Neuron (in vitro differentiated cells): Measurements from ENCODE around the gene CLDN3.
"Not testable (repeated sequence)": the region's sequence is repeated elsewhere in the genome, so short reads cannot be mapped to it uniquely, and the experiment has no call there.

Source experiments
- H2AFZ ChIP-seq: one replicate; pipeline ENCODE4 v1.6.1; 2013; ENCODE audit warnings: low read depth, mild to moderate bottlenecking, inconsistent platforms, low read length, moderate library complexity
- H3K27me3 ChIP-seq: one replicate; pipeline ENCODE4 v1.6.1; 2013; ENCODE audit warnings: low read length; ENCODE audit not compliant: insufficient read depth
- H3K36me3 ChIP-seq: one replicate; pipeline ENCODE4 v1.6.1; 2013; ENCODE audit warnings: low read length; ENCODE audit not compliant: insufficient read depth
- H3K4me1 ChIP-seq: one replicate; pipeline ENCODE4 v1.6.1; 2013; ENCODE audit warnings: low read length; ENCODE audit not compliant: insufficient read depth
- H3K4me3 ChIP-seq: 2 replicates; pipeline ENCODE4 v1.5.1; 2013; ENCODE audit warnings: mild to moderate bottlenecking, low read length, moderate library complexity
- H3K9me3 ChIP-seq: one replicate; pipeline ENCODE4 v1.6.1; 2013; ENCODE audit warnings: low read length

CLDN3 gene

DNA sequence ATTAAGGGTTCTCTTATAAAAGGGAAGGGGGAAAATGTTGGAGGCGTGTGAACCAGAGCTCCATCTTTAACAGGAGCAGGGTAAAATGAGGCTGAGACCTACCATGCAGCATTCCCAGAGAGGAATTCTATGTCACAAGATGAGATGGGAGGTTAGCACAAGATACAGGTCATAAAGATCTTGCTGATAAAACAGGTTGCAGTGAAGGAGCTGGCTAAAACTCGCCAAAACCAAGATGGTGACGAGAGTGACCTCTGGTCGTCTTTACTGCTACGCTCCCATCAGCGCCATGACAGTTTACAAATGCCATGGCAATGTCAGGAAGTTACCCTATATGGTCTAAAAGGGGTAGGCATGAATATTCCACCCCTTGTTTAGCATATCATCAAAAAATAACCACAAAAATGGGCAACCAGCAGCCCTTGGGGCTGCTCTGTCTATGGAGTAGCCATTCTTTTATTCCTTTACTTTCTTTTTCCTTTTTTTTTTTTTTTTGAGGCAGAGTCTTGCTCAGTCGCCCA is 21.2 kb upstream of the CLDN3 start:
- not testable (repeated sequence) for H2AFZ ChIP-seq, H3K27me3 ChIP-seq, H3K4me3 ChIP-seq, H3K36me3 ChIP-seq, H3K4me1 ChIP-seq, H3K9me3 ChIP-seq

DNA sequence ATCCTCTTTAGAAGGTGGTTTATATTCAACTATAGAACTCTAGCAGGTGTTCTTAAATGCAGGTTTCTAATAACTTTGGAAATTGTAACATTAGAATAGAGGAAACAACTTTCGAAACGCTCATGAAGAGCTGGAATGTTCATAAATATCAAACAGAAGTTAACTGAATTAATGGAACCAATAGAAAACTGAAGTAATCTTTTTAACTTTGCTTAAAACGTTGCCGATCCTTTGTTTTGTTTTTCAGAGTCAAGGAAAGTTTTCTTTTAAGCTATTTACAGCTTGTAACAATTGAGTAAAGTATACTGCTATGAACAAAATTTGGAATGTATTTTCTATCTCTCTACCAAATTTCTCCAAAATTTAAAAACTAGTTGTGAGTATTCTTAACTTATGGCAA is 19.0 kb upstream of the CLDN3 start:
- Histone ChIP-seq H3K9me3 (no peaks in the 10 kb centered on the region), H2AFZ (no peak overlapping the region), H3K4me3 (no peak overlapping the region), H3K36me3 (no peaks in the 10 kb centered on the region), H3K27me3 (no peaks in the 10 kb centered on the region), H3K4me1 (no peaks in the 10 kb centered on the region)

DNA sequence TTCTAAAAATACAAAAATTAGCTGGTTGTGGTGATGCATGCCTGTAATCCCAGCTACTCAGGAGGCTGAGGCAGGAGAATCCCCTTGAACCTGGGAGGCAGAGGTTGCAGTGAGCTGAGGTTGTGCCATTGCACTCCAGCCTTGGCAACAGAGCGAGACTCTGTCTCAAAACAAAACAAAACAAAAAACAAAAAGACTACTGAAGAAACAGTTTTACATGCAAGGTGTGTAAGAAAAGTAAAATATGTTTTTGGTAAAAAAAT is 17.6 kb upstream of the CLDN3 start:
- H3K4me1 ChIP-seq: not testable (repeated sequence)

DNA sequence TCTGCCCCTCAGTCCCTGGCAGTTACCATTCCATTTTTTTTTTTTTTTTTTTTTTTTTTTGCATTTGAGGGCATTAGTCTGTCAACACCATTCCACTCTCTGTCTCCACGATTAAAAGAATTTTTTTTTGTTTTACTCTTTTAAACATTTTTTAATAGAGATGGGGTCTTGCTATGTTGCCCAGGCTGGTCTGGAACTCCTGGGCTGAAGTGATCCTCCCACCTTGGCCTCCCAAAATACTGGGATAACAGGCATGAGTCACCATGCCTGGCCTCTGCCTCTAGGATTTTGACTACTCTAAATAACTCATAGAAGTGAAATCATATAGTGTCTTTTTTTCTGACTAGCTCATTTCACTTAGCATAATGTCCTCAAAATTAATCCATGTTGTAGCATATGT is 16.5 kb upstream of the CLDN3 start:
- H3K27me3 ChIP-seq: no peaks in the 10 kb centered on the region
- no peaks in the 10 kb centered on the region for H3K4me1 ChIP-seq
- H3K4me3 ChIP-seq: no peak overlapping the region
- no peaks in the 10 kb centered on the region for H3K36me3 ChIP-seq
- no peak overlapping the region for H2AFZ ChIP-seq
- H3K9me3 ChIP-seq: no peaks in the 10 kb centered on the region

More for the DNA sequence above, 17.6 kb upstream of the CLDN3 start:
- not testable (repeated sequence) for H3K4me3 ChIP-seq, H3K27me3 ChIP-seq, H3K36me3 ChIP-seq, H3K9me3 ChIP-seq, H2AFZ ChIP-seq

DNA sequence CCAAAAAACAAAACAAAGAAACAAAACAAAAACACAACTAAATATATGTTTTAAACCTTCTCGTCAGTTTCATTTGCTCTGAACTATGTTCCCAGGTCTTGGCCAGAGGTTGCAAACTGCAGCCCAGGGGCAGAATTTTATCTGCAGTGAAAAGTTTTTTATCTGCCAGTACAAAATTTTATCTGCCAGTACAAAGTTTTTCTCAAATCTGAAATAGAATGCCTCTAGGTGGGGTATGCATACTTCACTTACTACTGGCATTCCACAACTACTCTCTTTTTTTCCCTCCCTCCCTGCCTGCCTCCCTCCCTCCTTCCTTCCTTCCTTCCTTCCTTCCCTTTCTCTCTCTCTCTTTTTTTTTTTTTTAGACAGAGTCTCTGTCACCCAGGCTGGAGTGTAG is 9.4 kb upstream of the CLDN3 start:
- H3K9me3 ChIP-seq: no peaks in the 10 kb centered on the region
- no peaks in the 10 kb centered on the region for H3K27me3 ChIP-seq
- no peaks in the 10 kb centered on the region for H3K4me1 ChIP-seq
- no peak overlapping the region for H3K4me3 ChIP-seq
- no peak overlapping the region for H2AFZ ChIP-seq
- no peaks in the 10 kb centered on the region for H3K36me3 ChIP-seq

DNA sequence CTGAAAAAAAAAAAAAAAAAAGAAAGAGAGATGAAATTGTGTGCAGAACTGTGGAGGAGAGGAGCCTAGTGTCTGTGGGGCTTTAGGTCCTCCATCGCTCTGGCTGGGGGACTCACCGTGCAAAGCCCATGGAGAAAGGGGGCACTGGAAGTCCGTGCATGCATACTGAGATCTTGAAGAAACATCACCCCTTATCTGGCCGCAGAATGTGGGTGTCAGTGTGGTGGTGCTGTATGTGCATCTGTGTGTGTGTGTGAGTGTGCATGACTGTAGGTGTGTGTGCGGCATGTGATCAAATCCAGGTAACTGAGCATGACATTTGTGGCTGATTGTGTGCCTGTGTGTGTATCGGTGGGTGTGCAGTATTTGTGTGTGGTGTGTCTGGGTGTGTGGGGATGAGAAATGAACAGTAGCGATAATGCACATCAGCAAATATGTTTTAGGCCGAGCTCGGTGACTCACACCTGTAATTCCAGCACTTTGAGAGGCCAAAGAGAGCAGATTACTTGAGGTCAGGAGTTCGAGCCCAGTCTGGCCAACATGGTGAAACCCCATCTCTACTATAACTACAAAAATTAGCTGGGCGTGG is 8.8 kb upstream of the CLDN3 start:
- Histone ChIP-seq H3K36me3 (no peaks in the 10 kb centered on the region), H2AFZ (no peak overlapping the region), H3K4me1 (no peaks in the 10 kb centered on the region), H3K27me3 (no peaks in the 10 kb centered on the region), H3K9me3 (no peaks in the 10 kb centered on the region), H3K4me3 (no peak overlapping the region)

DNA sequence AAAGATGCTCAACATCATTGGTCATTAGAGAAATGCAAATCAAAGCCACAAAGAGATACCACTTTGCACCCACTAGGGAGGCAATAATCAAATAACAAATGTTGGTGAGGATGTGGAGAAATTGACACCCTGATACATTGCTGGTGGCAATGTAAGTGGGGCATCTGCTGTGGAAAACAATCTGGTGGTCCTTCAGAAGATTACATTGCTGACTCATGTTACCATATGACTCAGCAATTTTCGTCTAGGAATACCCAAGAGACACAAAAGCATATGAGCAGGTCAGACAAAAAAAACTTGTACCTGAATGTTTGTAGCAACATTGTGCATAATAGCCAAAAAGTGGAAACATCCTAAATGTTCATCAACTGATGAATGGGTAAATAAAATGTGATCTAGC is 4.9 kb upstream of the CLDN3 start:
- Histone ChIP-seq H3K36me3 (no peaks in the 10 kb centered on the region), H3K9me3 (no peaks in the 10 kb centered on the region), H3K4me3 (no peak overlapping the region)

DNA sequence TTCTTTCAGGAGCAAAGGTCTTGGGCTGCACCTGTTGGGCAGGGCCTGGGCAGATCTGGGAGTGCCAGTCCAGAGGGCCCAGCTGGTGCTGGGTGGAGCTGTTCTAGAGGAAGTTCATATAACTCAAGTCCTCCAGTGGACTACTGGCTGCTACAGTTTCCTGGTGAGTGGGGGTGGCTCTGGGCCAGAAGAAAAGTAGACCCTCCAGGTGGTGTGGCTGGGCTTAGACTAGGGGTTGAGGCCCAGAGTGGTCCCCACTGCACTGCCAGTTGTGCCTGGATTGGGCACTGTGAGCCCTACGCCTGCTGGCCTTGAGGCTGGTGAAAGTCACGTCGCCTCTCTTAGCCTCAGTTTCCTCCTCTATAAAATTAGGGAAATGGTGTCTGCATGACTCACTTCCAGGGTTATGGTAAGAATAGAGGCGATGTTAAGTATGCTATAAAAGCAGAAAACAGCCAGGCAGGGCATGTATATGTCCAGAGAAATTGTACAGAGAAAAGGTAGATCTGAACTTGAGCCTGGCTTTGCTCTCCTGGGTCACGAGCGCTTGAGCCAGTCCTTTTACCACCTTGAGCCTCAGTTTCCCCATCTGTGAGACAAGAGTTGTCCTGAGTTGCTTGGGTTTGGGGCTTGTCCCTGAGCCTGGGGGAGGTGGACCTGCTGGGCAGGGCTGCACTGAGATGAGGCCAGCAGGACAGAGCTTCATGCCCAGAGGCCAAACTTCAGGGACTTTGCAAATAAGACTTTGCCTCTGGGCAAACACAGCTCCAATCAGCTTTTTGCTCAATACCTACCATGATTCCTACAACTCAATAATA is 3.8 kb upstream of the CLDN3 start:
- no peak overlapping the region for H2AFZ ChIP-seq
- H3K4me1 ChIP-seq: no peaks in the 10 kb centered on the region
- H3K27me3 ChIP-seq: peaks cover 29% of the 10 kb centered on the region
- no peaks in the 10 kb centered on the region for H3K9me3 ChIP-seq
- H3K4me3 ChIP-seq: no peak overlapping the region
- H3K36me3 ChIP-seq: no peaks in the 10 kb centered on the region

More for the DNA sequence above, 4.9 kb upstream of the CLDN3 start:
- no peak overlapping the region for H2AFZ ChIP-seq
- no peaks in the 10 kb centered on the region for H3K4me1 ChIP-seq
- H3K27me3 ChIP-seq: peaks cover 19% of the 10 kb centered on the region

DNA sequence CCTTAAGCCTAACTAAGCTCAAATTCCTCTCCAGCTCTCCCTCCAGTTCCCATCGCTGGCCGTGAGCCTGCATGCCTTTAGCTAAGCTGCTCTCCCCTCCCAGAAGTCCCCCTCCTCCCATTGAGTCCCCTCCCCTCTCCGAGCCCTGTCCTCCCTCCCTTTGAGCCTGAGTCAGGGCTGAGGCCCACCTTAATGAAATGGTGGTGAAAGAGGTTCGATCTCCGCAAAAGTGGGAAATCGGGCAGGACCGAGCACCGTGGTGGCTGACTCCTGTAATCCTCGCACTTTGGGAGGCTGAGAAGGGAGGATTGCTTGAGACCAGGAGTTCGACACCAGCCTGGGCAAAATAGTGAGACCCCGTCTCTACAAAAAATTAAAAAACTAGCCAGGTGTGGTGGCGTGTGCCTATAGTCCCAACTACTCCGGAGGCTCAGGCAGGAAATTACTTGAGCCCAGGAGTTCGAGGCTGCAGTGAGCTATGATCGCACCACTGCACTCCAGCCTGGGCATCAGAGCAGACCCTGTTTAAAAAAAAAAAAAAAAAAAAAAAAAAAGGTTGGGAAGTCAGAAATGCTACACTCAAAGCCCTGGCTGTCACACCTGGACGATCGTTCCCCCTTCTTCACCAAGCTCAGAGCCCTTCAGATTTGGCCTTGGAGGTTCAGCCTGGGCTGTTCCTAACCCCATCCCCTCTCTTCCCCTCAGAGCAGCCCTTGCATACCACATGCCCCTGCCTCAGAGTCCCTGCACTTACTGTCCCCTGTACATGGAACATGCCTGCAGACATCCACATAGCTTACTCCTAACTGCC is 995 bp upstream of the CLDN3 start:
- peaks cover 33% of the 10 kb centered on the region for H3K27me3 ChIP-seq
- H2AFZ ChIP-seq: no peak overlapping the region
- H3K9me3 ChIP-seq: no peaks in the 10 kb centered on the region
- no peaks in the 10 kb centered on the region for H3K36me3 ChIP-seq
- H3K4me1 ChIP-seq: no peaks in the 10 kb centered on the region
- H3K4me3 ChIP-seq: no peak overlapping the region

DNA sequence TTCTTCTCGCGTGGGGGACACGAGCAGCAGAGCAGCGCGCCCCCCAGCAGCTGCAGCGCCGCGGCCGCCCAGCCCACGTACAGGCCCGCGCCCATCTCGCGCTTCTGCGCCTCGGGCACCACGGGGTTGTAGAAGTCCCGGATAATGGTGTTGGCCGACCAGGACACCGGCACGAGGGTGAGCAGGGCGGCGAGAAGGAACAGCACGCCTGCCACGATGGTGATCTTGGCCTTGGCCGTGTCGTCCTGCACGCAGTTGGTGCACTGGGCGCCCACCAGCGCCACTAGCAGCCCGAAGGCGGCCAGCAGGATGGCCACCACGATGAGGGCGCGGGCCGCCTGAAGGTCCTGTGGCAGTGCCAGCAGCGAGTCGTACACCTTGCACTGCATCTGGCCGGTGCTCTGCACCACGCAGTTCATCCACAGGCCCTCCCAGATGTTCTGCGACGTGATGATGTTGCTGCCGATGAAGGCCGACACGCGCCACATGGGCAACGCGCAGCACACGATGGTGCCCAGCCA is 529 bp downstream of the CLDN3 start:
- H3K27me3 ChIP-seq: peaks cover 33% of the 10 kb centered on the region
- no peaks in the 10 kb centered on the region for H3K4me1 ChIP-seq
- H3K9me3 ChIP-seq: peaks cover 3% of the 10 kb centered on the region
- H2AFZ ChIP-seq: no peak overlapping the region
- no peak overlapping the region for H3K4me3 ChIP-seq
- H3K36me3 ChIP-seq: no peaks in the 10 kb centered on the region

DNA sequence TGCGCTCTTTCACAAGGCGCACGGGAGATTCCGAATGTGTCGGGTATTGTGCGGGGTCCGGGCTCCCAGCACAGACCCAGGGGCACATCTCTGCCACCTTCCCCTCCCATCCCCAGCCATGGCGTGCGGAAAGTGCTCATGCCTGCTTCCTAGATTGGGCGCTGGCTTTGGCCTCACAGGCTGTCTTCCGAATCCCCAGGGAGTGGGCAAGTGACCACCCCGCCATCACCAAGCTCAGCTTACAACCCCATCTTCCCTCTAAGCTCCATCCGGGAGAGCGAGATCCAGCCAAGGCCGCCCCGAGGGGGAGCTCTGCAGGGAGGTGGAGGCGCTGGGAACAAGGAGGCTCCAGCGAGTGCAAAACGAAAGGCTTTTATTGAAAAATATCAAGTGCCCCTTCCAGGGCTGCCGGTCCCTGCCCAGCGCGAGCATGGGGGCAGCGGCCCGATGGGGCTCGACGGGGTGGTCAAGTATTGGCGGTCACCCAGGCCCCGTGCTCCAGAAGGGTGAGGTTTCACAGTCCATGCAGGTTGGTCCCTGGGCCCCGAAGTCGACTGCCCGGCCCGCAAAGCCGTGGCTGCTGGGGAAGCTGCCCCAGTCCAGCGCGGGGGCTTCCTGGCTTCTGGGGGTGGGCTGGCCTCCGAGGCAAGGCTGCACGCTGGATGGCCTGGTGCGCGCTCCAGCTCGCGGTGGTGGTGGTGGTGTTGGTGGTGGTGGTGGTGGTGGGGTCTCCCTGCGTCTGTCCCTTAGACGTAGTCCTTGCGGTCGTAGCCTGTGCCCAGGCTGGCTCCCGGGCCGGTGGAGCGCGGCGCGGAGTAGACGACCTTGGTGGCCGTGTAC is 1.2 kb downstream of the CLDN3 start:
- Histone ChIP-seq H2AFZ (no peak overlapping the region), H3K36me3 (no peaks in the 10 kb centered on the region), H3K4me1 (no peaks in the 10 kb centered on the region), H3K4me3 (no peak overlapping the region), H3K9me3 (peaks cover 3% of the 10 kb centered on the region), H3K27me3 (peaks cover 33% of the 10 kb centered on the region)

DNA sequence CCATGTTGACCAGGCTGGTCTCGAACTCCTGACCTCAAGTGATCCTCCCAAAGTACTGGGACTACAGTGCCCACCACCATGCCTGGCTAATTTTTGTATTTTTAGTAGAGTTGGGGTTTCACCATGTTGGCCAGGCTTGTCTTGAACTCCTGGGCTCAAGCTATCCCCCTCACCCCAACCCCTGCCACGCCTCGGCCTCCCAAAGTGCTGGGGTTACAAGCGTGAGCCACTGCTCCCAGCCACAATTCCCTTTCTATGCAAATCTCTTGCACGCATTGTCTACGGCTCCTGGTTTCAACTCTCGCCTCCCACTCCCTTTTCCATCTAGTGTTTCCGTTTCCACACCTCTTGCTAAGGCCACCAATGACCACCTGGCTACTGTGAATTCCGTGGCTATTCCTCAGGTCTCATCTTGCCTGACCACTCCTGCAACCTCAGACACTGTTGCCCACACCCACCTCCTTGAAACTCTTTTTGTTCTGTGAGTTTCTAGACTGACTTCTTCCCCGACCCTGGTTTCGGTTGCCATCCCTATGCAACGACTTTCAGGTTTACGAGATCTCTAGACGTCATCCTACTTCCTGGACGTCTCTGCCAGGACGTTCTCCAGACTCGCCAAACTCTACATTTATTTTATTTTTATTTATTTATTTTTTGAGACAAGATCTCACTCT is 3.4 kb downstream of the CLDN3 start:
- H3K4me1 ChIP-seq: no peaks in the 10 kb centered on the region
- H3K36me3 ChIP-seq: no peaks in the 10 kb centered on the region
- no peak overlapping the region for H3K4me3 ChIP-seq
- no peak overlapping the region for H2AFZ ChIP-seq
- peaks cover 31% of the 10 kb centered on the region for H3K27me3 ChIP-seq
- peaks cover 3% of the 10 kb centered on the region for H3K9me3 ChIP-seq
